WTC11 (cell line): ENCODE data around the gene TIGAR. TPM values are rescaled to one million over a fixed set of nuclear protein-coding genes. Genes with fewer than 3 reads are reported as not detected.
A peak's percentile ranks its signal among the peaks of the same experiment; 100 is the strongest.

ENCODE experiments used
- ATAC-seq: fragments of 200-7000 bp; cut with Tn5 transposase; 2 replicates; pipeline ENCODE4 v1.10.0; 2021; ENCODE audit warnings: mild to moderate bottlenecking, moderate library complexity
- CTCF ChIA-PET: fragments of 300-600 bp; sonication (Branson Sonifier 250); formaldehyde crosslinking; loops from one replicate; lab custom pipeline; 2021; ENCODE audit warnings: antibody characterized with exemption; lab: Charles Lee
- POLR2A ChIA-PET: fragments of 350-600 bp; sonication (Branson Sonifier 250); formaldehyde crosslinking; loops from one replicate; lab custom pipeline; 2021; ENCODE audit warnings: antibody characterized with exemption; lab: Charles Lee
- DNase-seq: peaks from one replicate; pipeline ENCODE4 v3.0.0; 2021; ENCODE audit warnings: low spot score
- H3K27ac Mint-ChIP-seq: 2 replicates; pipeline ENCODE4 v1.8.0; 2021; ENCODE audit warnings: mixed read lengths
- H3K27me3 Mint-ChIP-seq: 2 replicates; pipeline ENCODE4 v1.8.0; 2021; ENCODE audit warnings: low read depth, mild to moderate bottlenecking, moderate library complexity, mixed read lengths
- H3K36me3 Mint-ChIP-seq: 2 replicates; pipeline ENCODE4 v1.8.0; 2021; ENCODE audit warnings: mixed read lengths
- H3K4me1 Mint-ChIP-seq: 2 replicates; pipeline ENCODE4 v1.8.0; 2022; ENCODE audit warnings: mixed read lengths
- H3K4me3 Mint-ChIP-seq: 2 replicates; pipeline ENCODE4 v1.8.0; 2021; ENCODE audit warnings: mild to moderate bottlenecking, moderate library complexity, mixed read lengths
- H3K9me3 Mint-ChIP-seq: 2 replicates; pipeline ENCODE4 v1.8.0; 2021; ENCODE audit warnings: mixed read lengths
- AFF4 ChIP-seq: sonication (generic); formaldehyde crosslinking; IDR thresholded peaks from 2 replicates; pipeline ENCODE4 v1.8.1; 2023; ENCODE audit warnings: mild to moderate bottlenecking, missing genetic modification reagents, borderline replicate concordance
- ARID4B ChIP-seq: sonication (generic); formaldehyde crosslinking; IDR thresholded peaks from 2 replicates; pipeline ENCODE4 v1.8.0; 2023; ENCODE audit warnings: missing genetic modification reagents, mild to moderate bottlenecking, borderline replicate concordance
- CREB1 ChIP-seq: sonication (generic); formaldehyde crosslinking; IDR thresholded peaks from 2 replicates; pipeline ENCODE4 v1.8.0; 2023; ENCODE audit warnings: mild to moderate bottlenecking, missing genetic modification reagents
- ERG ChIP-seq: fragments of 250-450 bp; sonication (Bioruptor Pico); IDR thresholded peaks from 2 replicates; pipeline ENCODE4 v1.8.0; 2021; ENCODE audit warnings: mild to moderate bottlenecking
- GTF2I ChIP-seq: fragments of 250-450 bp; sonication (Bioruptor Pico); conservative IDR thresholded peaks from 2 replicates; pipeline ENCODE4 v1.4.0; 2021; ENCODE audit warnings: mild to moderate bottlenecking
- MAX ChIP-seq: sonication (generic); formaldehyde crosslinking; IDR thresholded peaks from 2 replicates; pipeline ENCODE4 v1.8.0; 2022; ENCODE audit warnings: mild to moderate bottlenecking, missing genetic modification reagents
- NFYB ChIP-seq: sonication (generic); formaldehyde crosslinking; conservative IDR thresholded peaks from 2 replicates; pipeline ENCODE4 v1.8.0; 2022; ENCODE audit warnings: low read depth, missing genetic modification reagents
- PRRX2 ChIP-seq: fragments of 250-450 bp; sonication (Bioruptor Pico); IDR thresholded peaks from 2 replicates; pipeline ENCODE4 v1.8.0; 2021; ENCODE audit warnings: mild to moderate bottlenecking
- TEAD1 ChIP-seq: sonication (generic); formaldehyde crosslinking; IDR thresholded peaks from 2 replicates; pipeline ENCODE4 v1.8.0; 2022; ENCODE audit warnings: mild to moderate bottlenecking, missing genetic modification reagents
- TP53 ChIP-seq: sonication (generic); formaldehyde crosslinking; IDR thresholded peaks from 2 replicates; pipeline ENCODE4 v1.8.1; 2023; ENCODE audit warnings: mild to moderate bottlenecking, missing genetic modification reagents
- ZNF317 ChIP-seq: sonication (generic); formaldehyde crosslinking; IDR thresholded peaks from 2 replicates; pipeline ENCODE4 v1.8.1; 2023; ENCODE audit warnings: low read depth, mild to moderate bottlenecking, moderate library complexity, missing genetic modification reagents, borderline replicate concordance
- ZNF425 ChIP-seq: fragments of 250-450 bp; sonication (Bioruptor Pico); conservative IDR thresholded peaks from 2 replicates; pipeline ENCODE4 v1.9.0; 2021; ENCODE audit warnings: mild to moderate bottlenecking
- ZSCAN18 ChIP-seq: fragments of 250-450 bp; sonication (Bioruptor Pico); IDR thresholded peaks from 2 replicates; pipeline ENCODE4 v2.1.2; 2022; ENCODE audit warnings: mild to moderate bottlenecking, moderate library complexity
- total RNA-seq: library from RNA; stranded (reverse); gene quantifications from 3 replicates; pipeline ENCODE4 v1.2.3, GENCODE V29; 2021

The TIGAR gene
- total RNA-seq, 1 experiment from 2014 or later, result 26.7 TPM

GRCh38 chr12:4289231-4289878 lies 31.7 kb upstream of the TIGAR start (continued):
- TF ChIP-seq AFF4 (CRISPR knock-in tag) (no peak), TP53 (CRISPR knock-in tag) (no peak), TEAD1 (CRISPR knock-in tag) (no peak), PRRX2 (CRISPR knock-in tag) (no peak), ERG (CRISPR knock-in tag) (no peak), CREB1 (CRISPR knock-in tag) (no peak), GTF2I (CRISPR knock-in tag) (no peak), ZNF425 (CRISPR knock-in tag) (no peak), ZSCAN18 (CRISPR knock-in tag) (no peak), NFYB (no peak)

- DNase-seq, result peak; percentile 5
- H3K4me3 Mint-ChIP-seq, result no peak overlapping the region
- POLR2A ChIA-PET, result interaction anchor here (1.1 kb wide), 1 partner anchor 13 kb away, joined by 3 read pairs; no protein-coding TSS in a partner anchor
- TF ChIP-seq ZNF317 (CRISPR knock-in tag) (no peak), ARID4B (CRISPR knock-in tag) (no peak), MAX (no peak)
- TF ChIP-seq, all 79 proteins: peak for 0
- CTCF ChIA-PET, result interaction anchor here (1.9 kb wide), 1 partner anchor 14 kb away, joined by 9 read pairs; no protein-coding TSS in a partner anchor
- Mint-ChIP-seq H3K27ac (peak overlapping the region; percentile 64), H3K9me3 (no peaks in the 10 kb centered on the region), H3K27me3 (no peaks in the 10 kb centered on the region), H3K4me1 (peaks cover 64% of the 10 kb centered on the region), H3K36me3 (peaks cover 91% of the 10 kb centered on the region)
- no peak for ATAC-seq
Observed at GRCh38 chr12:4289998-4290790, 30.8 kb upstream of the TIGAR start.
